ENCODE data around the gene SOX13.
"Not testable (repeated sequence)": the region's sequence is repeated elsewhere in the genome, so short reads cannot be mapped to it uniquely, and the experiment has no call there.

The SOX13 gene

GRCh38 chr1:204072931-204073836, at the start of gene SOX13:
TSS of gene SOX13 (plus strand) at chr1:204073115. CDS start at chr1:204112916, 39,801 bp downstream.
- no peak for DNase-seq (ENCODE audit: low read depth in 3 of 3)

DNA sequence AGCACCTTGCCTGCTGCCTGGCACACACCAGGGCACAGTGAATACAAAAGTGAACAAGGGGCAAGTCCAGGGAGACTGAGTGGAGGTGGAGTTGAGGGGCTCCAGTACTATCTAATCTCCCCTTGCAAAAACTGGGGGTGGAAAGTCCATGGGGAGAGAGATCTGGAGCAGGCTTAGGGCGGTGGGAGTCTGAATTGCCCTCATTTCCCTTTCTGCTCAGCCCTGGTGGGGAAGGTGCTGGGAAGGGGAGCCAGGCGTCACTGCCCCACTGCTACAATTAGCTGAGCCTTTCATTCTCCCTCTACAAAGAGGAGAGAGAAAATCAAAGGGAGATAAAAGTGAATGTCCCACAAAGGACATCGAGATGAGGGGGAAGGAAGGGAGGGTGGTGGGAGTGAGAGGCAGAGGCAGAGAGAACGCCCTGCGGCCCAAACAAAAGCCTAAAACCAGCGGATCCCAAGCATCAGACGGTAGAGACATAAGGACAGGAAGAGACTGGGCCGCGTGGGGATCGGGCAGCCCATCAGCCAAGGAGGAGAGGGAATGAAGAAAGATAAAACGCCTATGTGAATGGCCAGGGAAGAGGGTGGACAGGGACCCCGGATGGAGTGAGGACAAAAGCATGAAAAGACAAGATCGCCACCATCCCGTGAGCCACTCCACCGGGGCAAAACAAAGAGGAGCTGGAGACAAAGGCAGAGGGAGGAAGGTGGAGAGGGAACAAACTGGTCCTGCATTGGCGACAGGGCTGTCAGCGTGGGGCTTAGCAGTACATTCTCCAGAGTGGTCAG, 46.8 kb upstream of the SOX13 start:
- DNase-seq (ENCODE audit: low read depth in 3 of 3), result no peak

GRCh38 chr1:204027446-204027845, 45.5 kb upstream of the SOX13 start:
- DNase-seq (ENCODE audit: low read depth in 3 of 3), result no peak

DNA sequence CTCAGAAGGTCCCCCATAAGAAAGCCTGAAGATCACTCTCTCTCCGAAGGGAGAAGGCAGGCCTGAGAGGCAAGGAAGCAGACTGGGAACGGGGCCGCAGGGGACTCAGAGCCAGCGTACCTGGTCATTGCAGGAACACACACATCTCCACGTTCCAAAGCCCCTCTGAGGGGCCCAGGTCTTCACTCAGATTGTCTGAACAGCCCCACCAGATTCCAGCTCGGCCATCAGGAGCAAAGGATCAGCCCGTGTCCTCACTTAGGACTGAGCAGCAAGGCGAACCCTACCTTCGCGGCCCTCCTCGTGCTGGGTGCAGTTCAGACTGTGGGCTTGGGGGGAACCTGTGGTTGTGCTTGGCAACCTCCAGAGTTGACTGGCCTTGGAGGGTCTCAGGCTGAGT, 43.9 kb upstream of the SOX13 start:
- no peak for DNase-seq (ENCODE audit: low read depth in 3 of 3)

DNA sequence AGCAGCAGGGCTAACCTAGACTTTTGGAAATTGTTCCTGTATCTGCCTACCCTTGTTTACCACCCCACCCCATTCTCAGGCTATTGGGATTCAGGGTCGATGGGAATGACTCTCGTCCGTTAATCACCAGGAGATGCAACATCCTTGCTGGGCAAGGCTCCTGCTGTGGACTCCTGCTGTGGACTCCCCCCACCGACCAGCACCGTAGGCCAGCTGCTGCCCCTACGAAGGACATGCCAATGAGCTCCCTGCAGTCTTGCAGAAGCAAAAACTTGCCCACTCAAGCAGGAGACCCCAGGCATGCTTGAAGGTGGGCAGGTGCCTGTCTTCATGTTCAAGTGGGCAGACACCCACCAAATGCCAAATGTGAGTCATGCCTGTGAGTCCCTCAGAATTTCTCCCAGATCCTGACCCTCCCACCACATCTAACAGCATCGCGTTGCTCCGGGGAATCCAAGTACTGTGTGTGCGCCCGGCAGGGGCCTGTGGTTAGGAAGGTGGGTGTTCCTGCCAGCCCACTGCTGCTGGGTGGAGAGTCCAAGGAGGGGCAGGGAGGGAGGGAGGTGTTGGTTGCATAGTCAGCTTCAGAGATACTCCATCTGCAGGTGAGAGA, 41.7 kb upstream of the SOX13 start:
- DNase-seq (ENCODE audit: low read depth in 3 of 3), result no peak

DNA sequence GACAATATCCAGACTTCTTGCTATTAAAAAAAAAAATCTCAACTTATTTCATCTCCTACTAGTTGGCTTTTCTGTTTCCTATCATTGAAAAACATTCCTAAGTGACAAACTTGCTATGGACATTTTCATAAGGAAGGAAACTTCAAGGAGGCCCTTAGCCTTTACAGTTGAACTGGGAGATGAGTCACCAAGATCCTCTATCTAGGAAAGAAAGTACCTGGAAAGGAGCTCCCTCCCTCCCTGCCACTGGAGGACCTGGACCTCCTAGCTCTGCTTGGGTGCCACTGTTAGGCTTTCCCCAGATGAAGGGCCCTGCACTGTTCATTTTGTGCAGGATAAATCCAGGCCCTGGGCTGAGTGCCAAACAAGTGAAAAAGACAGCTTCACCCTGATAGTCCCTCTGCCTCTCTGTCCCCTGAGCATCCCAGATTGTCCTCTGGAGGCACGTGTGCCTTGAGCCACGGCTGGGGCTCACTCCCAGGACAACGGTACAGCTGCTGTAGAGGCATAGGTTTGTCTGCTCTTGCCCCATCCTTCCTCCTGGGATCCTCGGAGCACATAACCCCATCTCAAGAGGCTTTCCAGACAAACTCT, 40.2 kb upstream of the SOX13 start:
- DNase-seq (ENCODE audit: low read depth in 3 of 3), result no peak

DNA sequence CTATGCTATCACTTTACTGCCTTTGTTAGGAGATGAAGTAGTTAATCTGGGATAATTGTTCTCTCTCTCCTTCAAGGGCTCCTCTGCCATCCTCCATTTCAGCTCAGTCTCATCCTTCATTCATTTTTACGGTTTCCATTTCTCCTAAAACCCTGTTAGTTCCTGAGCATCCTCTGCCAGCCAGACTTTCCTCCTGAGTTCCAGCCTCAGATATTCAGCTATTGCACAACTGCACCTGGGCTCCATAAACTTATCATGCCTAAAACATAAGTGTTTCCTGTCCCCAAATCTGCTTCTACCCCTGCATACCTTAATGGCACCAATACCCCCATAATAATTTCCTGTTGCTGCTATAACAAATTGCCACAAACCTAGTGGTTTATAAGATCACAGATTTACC, 39.6 kb upstream of the SOX13 start:
- DNase-seq (ENCODE audit: low read depth in 3 of 3), result no peak

DNA sequence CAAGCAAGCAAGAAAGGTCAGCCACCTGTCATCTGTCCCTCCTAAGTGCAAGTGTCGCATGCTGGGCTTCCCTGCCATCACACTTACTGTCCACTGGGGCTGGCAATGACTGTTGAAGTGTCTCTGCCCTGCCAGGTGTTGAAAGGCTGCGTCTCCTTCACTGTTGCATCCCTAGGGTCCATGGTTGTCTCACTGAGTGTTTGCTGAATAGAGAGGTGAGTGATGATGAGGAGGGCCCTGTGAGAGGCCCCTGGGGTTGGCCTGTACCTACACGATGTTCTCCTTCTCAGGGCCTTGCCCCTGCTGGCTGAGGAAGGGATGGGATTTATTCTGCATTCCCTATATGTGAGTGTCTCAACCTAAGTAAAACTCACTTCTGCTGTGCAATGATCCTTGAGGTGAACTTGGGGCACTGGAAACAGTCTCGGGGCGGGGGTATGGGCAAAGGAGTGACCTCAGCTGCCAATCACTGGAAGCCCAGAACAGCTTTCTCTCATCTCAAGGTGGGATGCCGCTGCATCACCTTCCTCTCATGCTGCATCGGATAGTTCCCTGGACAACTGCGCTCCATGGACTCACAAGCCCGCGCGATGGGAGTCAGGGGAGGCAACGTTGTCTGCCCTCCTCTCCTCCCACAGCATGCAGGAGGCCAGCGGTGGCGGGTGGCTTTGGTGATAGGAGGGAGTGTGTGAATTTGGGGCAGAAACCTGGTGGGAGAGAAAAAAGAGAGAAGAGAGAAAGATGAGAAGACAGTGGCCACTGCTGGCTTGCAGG, 35.8 kb upstream of the SOX13 start:
- no peak for DNase-seq (ENCODE audit: low read depth in 3 of 3)

GRCh38 chr1:204041232-204041767, 31.6 kb upstream of the SOX13 start:
- DNase-seq (ENCODE audit: low read depth in 3 of 3), result no peak

- DNase-seq (ENCODE audit: low read depth in 3 of 3), result no peak
These were observed 31.0 kb upstream of the SOX13 start for GRCh38 chr1:204041803-204042505.

GRCh38 chr1:204042516-204042915, 30.4 kb upstream of the SOX13 start:
- no peak for DNase-seq (ENCODE audit: low read depth in 3 of 3)

GRCh38 chr1:204043680-204044079, 29.2 kb upstream of the SOX13 start:
- no peak for DNase-seq (ENCODE audit: low read depth in 3 of 3)

DNA sequence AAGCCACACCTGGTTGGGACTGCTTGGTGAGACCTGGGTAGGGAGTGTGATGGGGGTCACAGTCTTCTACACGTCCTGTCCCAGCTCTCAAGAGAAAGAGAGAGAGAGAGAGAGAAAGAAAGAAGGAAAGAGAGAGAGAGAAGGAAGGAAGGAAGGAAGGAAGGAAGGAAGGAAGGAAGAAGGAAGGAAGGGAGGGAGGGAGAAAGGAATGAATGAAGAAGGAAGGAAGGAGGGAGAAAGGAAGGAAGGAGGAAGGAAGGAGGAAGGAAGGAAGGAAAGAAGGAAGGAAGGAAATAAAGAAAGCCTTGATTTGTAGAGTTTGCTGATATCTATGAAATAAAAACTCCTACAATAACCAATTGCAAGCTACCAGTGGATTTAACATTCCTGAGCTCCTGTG, 28.5 kb upstream of the SOX13 start:
- no peak for DNase-seq (ENCODE audit: low read depth in 3 of 3)

DNA sequence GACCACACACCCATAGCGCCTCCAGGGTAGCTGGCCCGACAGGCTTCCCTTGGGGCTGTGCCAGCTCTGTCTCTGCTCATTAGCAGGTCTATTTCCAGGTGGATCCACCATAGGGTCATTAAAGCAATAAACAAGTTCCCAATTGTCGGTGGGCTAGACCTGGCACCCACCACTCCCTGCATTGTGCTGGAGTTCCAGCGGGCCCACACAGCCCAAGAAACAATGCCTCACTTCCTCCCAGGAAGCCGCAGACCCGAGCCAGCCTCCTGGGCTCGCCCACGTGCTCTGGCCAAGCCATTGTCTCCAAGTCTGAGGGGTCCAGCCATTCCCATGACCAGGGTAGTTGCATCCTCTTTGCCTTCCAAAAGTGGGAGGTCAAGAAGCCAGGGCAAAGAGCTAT, 27.5 kb upstream of the SOX13 start:
- DNase-seq (ENCODE audit: low read depth in 3 of 3), result no peak

GRCh38 chr1:204046346-204046745, 26.6 kb upstream of the SOX13 start:
- no peak for DNase-seq (ENCODE audit: low read depth in 3 of 3)

- DNase-seq (ENCODE audit: low read depth in 3 of 3), result not testable (repeated sequence)
These were observed 24.1 kb upstream of the SOX13 start for GRCh38 chr1:204048796-204049195.

DNA sequence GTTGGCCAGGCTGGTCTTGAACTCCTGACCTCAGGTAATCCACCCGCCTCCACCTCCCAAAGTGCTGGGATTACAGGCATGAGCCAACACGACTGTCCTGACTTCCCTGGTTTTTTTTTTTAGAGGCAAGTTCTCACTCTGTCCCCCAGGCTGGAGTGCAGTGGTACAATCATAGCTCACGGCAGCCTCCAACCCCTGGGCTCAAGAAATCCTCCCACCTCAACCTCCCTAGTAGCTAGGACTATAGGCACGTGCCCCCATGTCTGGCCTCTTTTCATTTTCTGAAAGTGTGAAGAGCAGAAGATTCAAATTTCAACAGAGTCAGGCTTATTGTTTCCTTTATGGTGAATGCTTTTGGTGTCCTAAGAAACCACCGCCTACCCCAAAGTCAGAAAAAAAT, 21.7 kb upstream of the SOX13 start:
- no peak for DNase-seq (ENCODE audit: low read depth in 3 of 3)

DNA sequence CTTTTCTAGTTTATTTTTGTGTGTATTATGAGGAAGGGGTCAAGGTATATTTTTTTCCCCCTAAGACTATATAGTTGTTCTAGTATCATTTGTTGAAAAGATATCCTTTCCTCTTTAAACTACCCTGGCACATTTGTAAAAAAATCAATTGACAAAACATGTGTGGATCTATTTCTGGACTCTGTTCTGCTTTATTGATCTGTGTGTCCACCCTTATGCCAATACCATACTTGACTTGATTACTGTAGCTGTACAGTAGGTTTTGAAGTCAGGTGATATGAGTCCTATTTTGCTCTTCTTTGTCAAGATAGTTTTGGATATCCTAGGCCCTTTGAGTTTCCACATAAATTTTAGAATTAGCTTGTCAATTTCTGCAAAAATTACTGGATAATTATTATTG, 21.2 kb upstream of the SOX13 start:
- no peak for DNase-seq (ENCODE audit: low read depth in 3 of 3)

DNA sequence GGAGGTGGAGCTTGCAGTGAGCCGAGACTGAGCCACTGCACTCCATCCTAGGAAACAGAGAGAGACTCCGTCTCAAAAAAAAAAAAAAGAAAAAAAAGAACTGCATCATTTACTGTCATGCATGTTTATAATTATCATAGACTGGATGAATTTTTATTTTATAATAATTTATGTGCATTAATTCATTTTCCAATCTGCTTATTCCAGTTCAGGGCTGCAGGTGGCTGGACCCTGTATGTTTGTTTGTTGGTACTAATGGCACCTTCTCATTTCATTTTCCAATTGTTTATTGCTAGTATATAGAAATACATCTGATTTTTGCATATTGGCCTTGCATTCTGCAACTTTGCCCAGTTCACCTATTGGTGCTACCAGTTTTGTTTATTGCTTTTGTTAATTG, 19.0 kb upstream of the SOX13 start:
- no peak for DNase-seq (ENCODE audit: low read depth in 3 of 3)

GRCh38 chr1:204059970-204060369, 12.9 kb upstream of the SOX13 start:
- no peak for DNase-seq (ENCODE audit: low read depth in 3 of 3)

All from stimulated activated CD4-positive, alpha-beta T cell treated with anti-CD3 and anti-CD28 coated beads, TNF-alpha, amount 100 ng/mL, for 48 hours (primary cell).